CD14-positive monocyte (primary cell): Measurements from ENCODE around the gene CDO1. TPM values are rescaled to one million over a fixed set of nuclear protein-coding genes. Genes with fewer than 3 reads are reported as not detected.
A peak's percentile ranks its signal among the peaks of the same experiment; 100 is the strongest.

ENCODE experiments used
- DNase-seq, 3 donors: peaks; one replicate each; pipeline ENCODE4 v3.0.0-alpha.2; 2011 to 2022
- H2AFZ ChIP-seq: 2 replicates; pipeline ENCODE4 v1.6.0; 2012; ENCODE audit warnings: mild to moderate bottlenecking, low read depth, low read length, inconsistent platforms; ENCODE audit not compliant: insufficient read depth, poor library complexity, severe bottlenecking
- H3K27ac ChIP-seq, 2 donors: 1 replicate in 1 of 2; 2 replicates in 1 of 2; pipeline ENCODE4 v1.5.1; 2012 to 2013; ENCODE audit warnings: low read length in 2 of 2, control low read depth in 1 of 2, inconsistent platforms in 1 of 2, low read depth in 1 of 2, mild to moderate bottlenecking in 1 of 2
- H3K27me3 ChIP-seq, 2 donors: one replicate each; pipeline versions ENCODE4 v1.6.0 to v1.6.1; 2011 to 2013; ENCODE audit warnings: low read length in 2 of 2; ENCODE audit not compliant: control insufficient read depth in 2 of 2, insufficient read depth in 2 of 2
- H3K36me3 ChIP-seq, 2 donors: replicated peaks in 1 of 2; 1 replicate in 1 of 2; 2 replicates in 1 of 2; pipeline versions ENCODE4 v1.5.1 to v1.6.1; 2012 to 2013; ENCODE audit warnings: low read length in 2 of 2, control low read depth in 1 of 2, inconsistent platforms in 1 of 2, mild to moderate bottlenecking in 1 of 2; ENCODE audit not compliant: insufficient read depth in 2 of 2, control insufficient read depth in 1 of 2
- H3K4me1 ChIP-seq, 2 donors: 1 replicate in 1 of 2; 2 replicates in 1 of 2; pipeline versions ENCODE4 v1.5.1 to v1.6.1; 2012 to 2013; ENCODE audit warnings: low read length in 2 of 2, control low read depth in 1 of 2, inconsistent platforms in 1 of 2, mild to moderate bottlenecking in 1 of 2, moderate library complexity in 1 of 2; ENCODE audit not compliant: insufficient read depth in 2 of 2, control insufficient read depth in 1 of 2
- H3K4me2 ChIP-seq: replicated peaks from 2 replicates; pipeline ENCODE3; 2012; ENCODE audit warnings: low read length, moderate library complexity, mild to moderate bottlenecking; ENCODE audit not compliant: poor library complexity, severe bottlenecking; ENCODE audit errors: extremely low read depth
- H3K4me3 ChIP-seq, 3 experiments: fragments of 200-600 bp in 1 of 3; sonication (generic) in 1 of 3; replicated peaks in 1 of 3; 1 replicate in 2 of 3; 2 replicates in 1 of 3; pipeline ENCODE4 v1.5.1; 2011 to 2013; ENCODE audit warnings: low read length in 3 of 3, mild to moderate bottlenecking in 3 of 3, control low read depth in 2 of 3, low read depth in 2 of 3, inconsistent platforms in 1 of 3, moderate library complexity in 1 of 3
- H3K79me2 ChIP-seq: 2 replicates; pipeline ENCODE4 v1.6.0; 2012; ENCODE audit warnings: mild to moderate bottlenecking, control low read depth, inconsistent platforms, low read length, moderate library complexity; ENCODE audit not compliant: insufficient read depth
- H3K9ac ChIP-seq: 2 replicates; pipeline ENCODE4 v1.6.0; 2017; ENCODE audit warnings: low read length, mild to moderate bottlenecking; ENCODE audit not compliant: insufficient read depth, poor library complexity, severe bottlenecking
- H3K9me3 ChIP-seq, 2 donors: replicated peaks in 1 of 2; 1 replicate in 1 of 2; 2 replicates in 1 of 2; pipeline versions ENCODE4 v1.5.1 to v1.6.1; 2012 to 2013; ENCODE audit warnings: low read length in 2 of 2, control low read depth in 1 of 2; ENCODE audit not compliant: control insufficient read depth in 1 of 2, insufficient read depth in 1 of 2
- H4K20me1 ChIP-seq: 2 replicates; pipeline ENCODE4 v1.6.0; 2012; ENCODE audit warnings: mild to moderate bottlenecking, low read length, control low read depth, moderate library complexity; ENCODE audit not compliant: insufficient read depth
- H3K27ac Mint-ChIP-seq, 7 donors: one replicate each; pipeline ENCODE4 v1.8.0; 2020; ENCODE audit warnings: mild to moderate bottlenecking in 7 of 7, mixed read lengths in 7 of 7, moderate library complexity in 6 of 7, inconsistent platforms in 2 of 7
- H3K27me3 Mint-ChIP-seq, 3 donors: one replicate each; pipeline ENCODE4 v1.8.0; 2021 to 2022; ENCODE audit warnings: low read depth in 3 of 3, mild to moderate bottlenecking in 3 of 3, mixed read lengths in 3 of 3, moderate library complexity in 3 of 3, inconsistent platforms in 1 of 3
- H3K36me3 Mint-ChIP-seq, 2 donors: one replicate each; pipeline ENCODE4 v1.8.0; 2020; ENCODE audit warnings: mixed read lengths in 2 of 2, inconsistent platforms in 1 of 2, mild to moderate bottlenecking in 1 of 2
- H3K4me1 Mint-ChIP-seq: one replicate; pipeline ENCODE4 v1.8.0; 2020; ENCODE audit warnings: mild to moderate bottlenecking, mixed read lengths
- H3K4me3 Mint-ChIP-seq, 2 donors: one replicate each; pipeline ENCODE4 v1.8.0; 2020; ENCODE audit warnings: mild to moderate bottlenecking in 2 of 2, mixed read lengths in 2 of 2, moderate library complexity in 1 of 2
- H3K9me3 Mint-ChIP-seq, 7 donors: one replicate each; pipeline ENCODE4 v1.8.0; 2020 to 2022; ENCODE audit warnings: mixed read lengths in 7 of 7, mild to moderate bottlenecking in 6 of 7, moderate library complexity in 6 of 7, inconsistent platforms in 2 of 7
- CTCF ChIP-seq: fragments of 200-600 bp; IDR thresholded peaks from one replicate; pipeline ENCODE4 v1.8.0; 2022; ENCODE audit warnings: antibody characterized with exemption, mild to moderate bottlenecking
- WGBS: methylation state at CpG from one replicate; pipeline ENCODE4 v1.1.5; 2013; ENCODE audit warnings: missing lambda C conversion rate; ENCODE audit not compliant: insufficient coverage; 5-methylcytosine and 5-hydroxymethylcytosine counted together
- intact Hi-C, 2 donors: fragments of 100-400 bp; cut with micrococcal nuclease; formaldehyde crosslinking; loops; one replicate each; pipeline versions ENCODE4 v1.15.0 to v1.15.1; 2023
- polyA plus RNA-seq, 3 donors: library from polyadenylated mRNA; depleted of rRNA in 1 of 3; unstranded in 2 of 3; stranded (reverse) in 1 of 3; fragments of 300-500 nt in 2 of 3; fragments of >200 nt in 1 of 3; fragmentation: Illumina TruSeq in 2 of 3; gene quantifications; 1 replicate in 2 of 3; 2 replicates in 1 of 3; pipeline ENCODE4 v1.2.3, GENCODE V29; 2012 to 2021
- small RNA-seq: library from RNA; depleted of rRNA; stranded (forward); fragments of <200 nt; gene quantifications from one replicate; pipeline ENCODE3, GENCODE V24; 2012; ENCODE audit warnings: low read depth; ENCODE audit not compliant: insufficient read length

The CDO1 gene
- polyA plus RNA-seq, 3 donors = not detected

DNA sequence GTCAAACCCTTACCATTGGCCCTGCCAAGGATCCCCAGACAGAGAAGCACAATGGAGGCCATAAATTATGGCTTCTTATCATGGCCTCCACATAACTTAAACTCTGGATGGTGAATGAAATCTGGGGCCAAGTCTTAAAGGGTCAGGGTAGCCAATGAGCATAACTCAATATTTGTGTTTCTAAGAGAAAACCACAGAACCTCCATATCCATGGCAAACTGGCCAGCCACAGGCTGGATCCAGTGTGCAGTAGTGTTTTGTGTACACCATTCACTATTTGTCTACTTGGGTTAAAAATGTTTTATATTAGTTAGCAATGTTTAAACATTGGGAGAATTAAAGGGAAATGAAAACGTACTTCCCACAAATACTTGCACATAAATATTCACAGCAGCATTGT lies 60.8 kb downstream of the CDO1 start:
- Histone ChIP-seq H3K4me2 (no peak overlapping the region), H3K4me3 (no peak overlapping the region), H4K20me1 (no peaks in the 10 kb centered on the region), H3K27ac (no peak overlapping the region), H3K79me2 (no peaks in the 10 kb centered on the region), H3K9ac (no peak overlapping the region), H2AFZ (no peak overlapping the region), H3K36me3 (no peaks in the 10 kb centered on the region), H3K27me3 (no peaks in the 10 kb centered on the region), H3K4me1 (no peaks in the 10 kb centered on the region), H3K9me3 (no peaks in the 10 kb centered on the region)
- Mint-ChIP-seq H3K36me3 (no peaks in the 10 kb centered on the region), H3K4me3 (no peak overlapping the region), H3K27me3 (peaks cover 0 to 4% (median 2%) of the 10 kb centered on the region in 3 donors), H3K9me3 (peaks cover under 1 to 12% (median 3%) of the 10 kb centered on the region in 7 donors), H3K27ac (no peak overlapping the region), H3K4me1 (no peaks in the 10 kb centered on the region)
- no CpG with 5 or more reads among the region's 1 CpG for WGBS
- no peak for TF ChIP-seq CTCF
- intact Hi-C loops = no loop called here
- no peak for DNase-seq

Small RNA genes lying within 50 kb of the gene (small RNA-seq; reads per million reads assigned to genes)
- 4.7 reads per million, percentile 47 among the genes with 10 or more reads in this experiment for gene RNU2-49P

Other genes with a start within 250 kb of the CDO1 start
- 10 to 100 TPM in 2 of 3 donors, 1 to 10 TPM in 1; 3.5 to 25.1 (median 14.6) TPM for gene TICAM2, start 214.2 kb downstream of the CDO1 start, polyA plus RNA-seq
- 10 to 100 TPM; 18.2 to 70.1 (median 65.1) TPM for gene TMED7, start 190.6 kb downstream of the CDO1 start, polyA plus RNA-seq
- gene ATG12, start 24.9 kb upstream of the CDO1 start, polyA plus RNA-seq = 100 to 1,000 TPM in 2 of 3 donors, 10 to 100 TPM in 1; 44.3 to 143 (median 101) TPM
- 10 to 100 TPM; 30.2 to 86.1 (median 84.8) TPM for gene AP3S1, start 25.3 kb upstream of the CDO1 start, polyA plus RNA-seq
- not detected for gene LVRN, start 145.8 kb upstream of the CDO1 start, polyA plus RNA-seq
- under 1 TPM in 1 of 3 donors, not detected in 2; 0.11 TPM for gene ARL14EPL, start 215.8 kb upstream of the CDO1 start, polyA plus RNA-seq